Measurements from ENCODE around the gene BRD9.

- TF ChIP-seq TARDBP (IDR thresholded peaks at IDR 0.05), result no peak
- no peak for TF ChIP-seq BHLHE40 (IDR thresholded peaks at IDR 0.05; ENCODE audit: borderline replicate concordance)
- TF ChIP-seq FOXM1 (IDR thresholded peaks at IDR 0.05; ENCODE audit: borderline replicate concordance), result no peak
Observed at GRCh38 chr5:859391-859790, 33.2 kb downstream of the BRD9 start.

Data from HEK293T (cell line).